ENCODE data around the gene GTF3C5.

GTF3C5 gene

DNA sequence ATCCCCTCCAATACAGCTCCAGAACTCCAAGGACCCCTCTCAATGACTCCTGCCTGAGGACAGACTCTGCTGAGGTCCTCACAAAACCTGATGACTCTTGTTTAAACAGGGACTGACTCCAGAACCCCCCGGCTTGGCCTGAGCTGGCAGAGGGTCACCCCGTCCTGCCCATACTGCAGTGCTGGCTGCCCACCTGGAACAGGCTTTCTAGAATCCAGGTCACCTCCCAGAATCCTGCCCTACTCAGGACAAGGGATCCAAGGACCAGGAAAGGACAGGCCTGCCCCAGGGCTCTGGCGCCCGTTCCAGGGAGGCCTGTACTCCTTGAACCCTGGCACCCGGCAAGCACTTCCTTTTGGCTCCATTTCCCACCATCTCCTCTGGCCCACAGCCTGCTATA lies 68.1 kb downstream of the GTF3C5 start:
- no peak overlapping the region for H3K4me3 ChIP-seq (ENCODE audit: low read depth, low read length)
- no peak for DNase-seq (ENCODE audit: low read depth)
- TF ChIP-seq, protein P1, sequence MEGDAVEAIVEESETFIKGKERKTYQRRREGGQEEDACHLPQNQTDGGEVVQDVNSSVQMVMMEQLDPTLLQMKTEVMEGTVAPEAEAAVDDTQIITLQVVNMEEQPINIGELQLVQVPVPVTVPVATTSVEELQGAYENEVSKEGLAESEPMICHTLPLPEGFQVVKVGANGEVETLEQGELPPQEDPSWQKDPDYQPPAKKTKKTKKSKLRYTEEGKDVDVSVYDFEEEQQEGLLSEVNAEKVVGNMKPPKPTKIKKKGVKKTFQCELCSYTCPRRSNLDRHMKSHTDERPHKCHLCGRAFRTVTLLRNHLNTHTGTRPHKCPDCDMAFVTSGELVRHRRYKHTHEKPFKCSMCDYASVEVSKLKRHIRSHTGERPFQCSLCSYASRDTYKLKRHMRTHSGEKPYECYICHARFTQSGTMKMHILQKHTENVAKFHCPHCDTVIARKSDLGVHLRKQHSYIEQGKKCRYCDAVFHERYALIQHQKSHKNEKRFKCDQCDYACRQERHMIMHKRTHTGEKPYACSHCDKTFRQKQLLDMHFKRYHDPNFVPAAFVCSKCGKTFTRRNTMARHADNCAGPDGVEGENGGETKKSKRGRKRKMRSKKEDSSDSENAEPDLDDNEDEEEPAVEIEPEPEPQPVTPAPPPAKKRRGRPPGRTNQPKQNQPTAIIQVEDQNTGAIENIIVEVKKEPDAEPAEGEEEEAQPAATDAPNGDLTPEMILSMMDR (conservative IDR thresholded peaks at IDR 0.05; ENCODE audit: low read depth, low read length) = no peak

DNA sequence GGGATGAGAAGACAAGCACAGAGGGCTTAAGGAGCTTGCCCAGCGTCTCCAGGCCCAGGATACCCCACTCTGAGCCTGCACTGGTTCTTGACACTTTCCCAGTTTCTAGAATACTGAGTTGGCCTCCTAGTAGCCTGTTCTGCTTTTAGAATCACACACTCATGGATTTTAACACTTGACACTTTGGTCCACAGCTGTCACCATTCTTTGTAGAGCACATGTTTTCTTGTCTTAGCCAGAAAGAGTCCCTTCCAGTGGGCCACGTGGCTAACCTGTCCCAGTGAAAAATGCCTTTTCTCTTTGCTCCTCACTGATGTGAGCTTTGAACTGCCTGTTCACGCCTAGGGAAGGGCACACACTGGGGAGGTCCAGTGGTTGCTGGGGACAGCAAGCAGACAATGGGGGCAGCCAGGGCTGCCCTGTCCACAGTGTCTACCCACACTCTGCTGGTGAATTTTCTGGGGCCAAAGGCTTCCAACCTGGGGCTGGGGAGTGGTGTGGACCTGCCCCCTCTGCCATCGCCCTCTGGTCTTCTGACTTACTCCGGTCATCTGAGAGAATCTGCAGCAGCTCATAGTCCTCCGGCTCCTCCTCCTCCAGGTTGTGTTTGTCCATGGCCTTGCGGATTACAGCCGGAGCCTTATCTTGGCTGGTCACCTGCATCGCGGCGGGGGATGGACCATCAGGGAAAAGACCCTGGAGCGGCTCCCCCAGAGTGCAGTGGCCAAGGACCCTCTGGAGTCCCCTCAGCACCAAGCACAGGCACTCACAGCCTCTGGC lies 69.1 kb downstream of the GTF3C5 start:
- TF ChIP-seq, protein P1 (conservative IDR thresholded peaks at IDR 0.05; ENCODE audit: low read depth, low read length) = no peak
- H3K4me3 ChIP-seq (ENCODE audit: low read depth, low read length) = no peak overlapping the region
- DNase-seq (ENCODE audit: low read depth) = no peak

DNA sequence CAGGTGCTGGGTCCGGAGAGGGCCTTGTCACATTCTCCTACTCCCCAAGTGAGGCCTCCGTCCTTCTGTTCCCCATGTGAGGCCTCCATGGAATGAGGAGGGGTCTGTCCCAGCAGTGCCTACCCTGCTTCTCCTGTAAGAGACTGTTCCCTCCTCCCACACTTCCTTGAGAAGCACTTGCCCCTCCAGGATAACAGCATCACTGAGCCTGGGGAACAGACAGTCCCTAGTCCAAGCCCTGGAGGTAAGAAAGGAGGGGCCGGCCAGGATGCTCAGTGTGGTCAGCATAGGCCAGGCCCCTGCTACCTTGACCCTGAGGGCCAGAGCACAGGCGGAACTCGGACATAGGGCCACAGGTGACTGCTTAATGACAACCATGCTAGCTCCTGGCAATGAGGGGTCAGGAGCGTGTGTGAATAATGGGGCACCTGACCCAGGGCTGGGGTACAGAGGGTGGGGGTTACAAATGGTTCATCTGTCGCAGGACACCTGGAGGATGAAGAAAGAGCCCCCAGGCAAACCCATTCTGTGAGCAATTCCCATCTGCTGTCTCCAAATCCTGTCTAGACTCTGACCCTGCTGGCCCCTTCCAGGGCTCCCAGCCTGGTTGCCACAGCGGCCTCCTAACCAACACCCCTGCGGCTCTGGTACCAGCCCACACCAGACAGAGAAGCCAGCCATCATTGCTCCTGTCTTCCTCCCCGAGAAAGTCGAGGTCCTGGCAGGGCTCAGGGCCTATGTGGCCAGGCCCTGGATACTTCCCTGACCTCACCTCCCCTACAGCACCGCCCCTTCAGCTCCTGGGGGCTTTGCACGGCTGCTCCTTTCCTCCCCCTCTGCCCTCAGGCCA lies 69.9 kb downstream of the GTF3C5 start:
- DNase-seq (ENCODE audit: low read depth) = no peak
- TF ChIP-seq, protein P1 (conservative IDR thresholded peaks at IDR 0.05; ENCODE audit: low read depth, low read length) = no peak
- H3K4me3 ChIP-seq (ENCODE audit: low read depth, low read length) = no peak overlapping the region

DNA sequence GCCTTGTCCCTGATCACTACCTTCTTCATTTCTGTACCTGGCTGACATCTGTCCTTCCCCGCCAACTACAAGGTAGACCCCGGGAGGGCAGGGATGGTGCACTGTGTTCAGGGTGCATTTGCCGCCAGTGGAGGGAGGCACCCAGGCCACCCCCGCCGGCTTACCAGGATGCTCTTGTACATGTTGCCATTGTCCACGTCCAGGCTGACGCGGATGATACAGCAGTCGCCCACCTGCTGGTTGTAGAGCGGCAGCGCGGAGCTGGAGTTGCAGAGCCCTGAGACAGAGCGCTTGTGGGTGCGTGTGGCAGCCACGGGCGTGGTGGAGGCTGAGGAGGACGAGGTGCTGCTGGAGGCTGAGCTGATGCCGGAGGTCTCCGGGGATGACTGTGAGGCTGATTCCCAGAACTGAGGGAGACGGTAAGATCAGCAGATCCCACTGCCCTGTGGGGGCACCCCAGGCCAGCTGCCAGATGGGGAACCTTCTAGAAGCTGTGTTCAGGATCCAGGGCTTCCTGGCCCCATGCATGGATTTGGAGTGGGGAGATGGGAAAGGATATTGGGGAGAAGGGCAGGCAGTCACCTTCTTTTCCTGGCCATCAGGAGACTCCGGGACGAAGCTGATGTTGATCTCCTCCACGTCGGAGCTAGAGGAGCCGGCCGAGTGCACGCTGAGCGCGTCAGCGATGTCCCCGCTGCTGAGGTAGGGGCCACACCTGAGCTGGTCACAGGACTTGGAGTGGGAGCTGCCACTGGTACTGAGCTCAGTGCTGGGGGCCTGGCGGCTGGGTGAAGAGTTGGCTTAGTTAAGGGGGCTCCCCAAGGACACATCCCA lies 70.8 kb downstream of the GTF3C5 start:
- TF ChIP-seq, protein P1 (conservative IDR thresholded peaks at IDR 0.05; ENCODE audit: low read depth, low read length) = no peak
- DNase-seq (ENCODE audit: low read depth) = no peak

DNA sequence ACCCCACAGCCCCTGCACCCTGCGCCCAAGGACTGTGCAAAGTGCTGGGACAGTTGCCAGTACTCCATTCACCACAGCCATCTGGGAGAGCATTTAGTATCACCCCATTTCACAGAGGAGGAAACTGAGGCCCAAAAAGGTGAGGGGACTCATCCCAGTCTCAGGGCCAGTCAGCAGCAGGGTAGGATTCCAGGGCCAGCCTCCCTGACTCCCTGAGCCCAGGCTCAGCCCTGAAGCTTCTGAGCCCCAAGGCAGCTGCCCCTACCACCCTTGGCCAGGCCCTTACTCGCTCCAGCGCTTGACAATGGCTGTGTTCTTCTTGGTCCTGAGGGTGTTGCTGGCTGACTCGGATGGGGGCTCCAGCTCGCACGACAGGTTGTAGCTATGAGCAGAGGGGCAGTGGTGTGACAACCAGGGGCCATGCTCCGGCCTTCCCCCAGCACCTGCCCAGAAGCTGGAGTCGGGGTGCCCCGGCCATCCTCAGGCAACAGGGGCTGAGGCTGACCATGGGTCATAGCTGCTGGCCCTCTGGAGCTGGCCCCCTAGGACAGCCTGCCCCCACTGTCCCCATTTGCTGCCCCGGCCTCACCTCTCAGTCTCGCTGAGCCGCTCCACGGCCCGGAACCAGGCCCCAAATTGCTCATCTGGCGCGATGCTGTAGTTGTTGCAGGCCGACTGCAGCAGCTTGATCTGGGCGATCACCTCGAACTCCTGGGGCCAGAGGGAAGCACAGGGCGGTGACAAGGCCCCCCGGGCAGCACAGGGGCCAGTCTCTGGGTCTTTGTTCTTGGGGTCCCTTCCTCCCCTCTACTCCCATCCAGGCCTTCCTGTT lies 71.6 kb downstream of the GTF3C5 start:
- no peak for DNase-seq (ENCODE audit: low read depth)
- TF ChIP-seq, protein P1 (conservative IDR thresholded peaks at IDR 0.05; ENCODE audit: low read depth, low read length) = no peak
- H3K4me3 ChIP-seq (ENCODE audit: low read depth, low read length) = no peak overlapping the region

More for the DNA sequence above, 70.8 kb downstream of the GTF3C5 start:
- H3K4me3 ChIP-seq (ENCODE audit: low read depth, low read length) = no peak overlapping the region

Data from choroid plexus epithelial cell (primary cell).